Neural progenitor cell (in vitro differentiated cells): ENCODE measurements around the gene PARVG. TPM values are rescaled to one million over a fixed set of nuclear protein-coding genes. Genes with fewer than 3 reads are reported as not detected.

ENCODE experiments used
- DNase-seq: peaks from one replicate; pipeline ENCODE4 v3.0.0-alpha.2; 2016; ENCODE audit warnings: low spot score
- H2AFZ ChIP-seq: fragments of 200-600 bp; sonication (generic); replicated peaks from 2 replicates; pipeline ENCODE4 v1.6.1; 2016; ENCODE audit warnings: antibody characterized with exemption
- H3F3A ChIP-seq: fragments of 200-600 bp; sonication (generic); 2 replicates; pipeline ENCODE4 v1.6.1; 2016; ENCODE audit warnings: antibody characterized with exemption, low read depth
- H3K27ac ChIP-seq: fragments of 200-600 bp; sonication (generic); 2 replicates; pipeline ENCODE4 v1.5.1; 2016; ENCODE audit warnings: mild to moderate bottlenecking
- H3K27me3 ChIP-seq: fragments of 200-600 bp; sonication (generic); 2 replicates; pipeline ENCODE4 v1.6.1; 2016; ENCODE audit warnings: mild to moderate bottlenecking, moderate library complexity
- H3K36me3 ChIP-seq: fragments of 200-600 bp; sonication (generic); 2 replicates; pipeline ENCODE4 v1.5.1; 2016
- H3K4me1 ChIP-seq: fragments of 200-600 bp; sonication (generic); 2 replicates; pipeline ENCODE4 v1.6.1; 2016; ENCODE audit warnings: mixed run types
- H3K4me2 ChIP-seq: fragments of 200-600 bp; sonication (generic); 2 replicates; pipeline ENCODE4 v1.6.1; 2016
- H3K4me3 ChIP-seq: fragments of 200-600 bp; sonication (generic); 2 replicates; pipeline ENCODE4 v1.5.1; 2016
- H3K79me2 ChIP-seq: fragments of 200-600 bp; sonication (generic); 2 replicates; pipeline ENCODE4 v1.6.1; 2016; ENCODE audit warnings: low read depth
- H3K9ac ChIP-seq: fragments of 200-600 bp; sonication (generic); 2 replicates; pipeline ENCODE4 v1.6.1; 2016
- H3K9me3 ChIP-seq: fragments of 200-600 bp; sonication (generic); 2 replicates; pipeline ENCODE4 v1.5.1; 2016; ENCODE audit warnings: low read depth
- H4K20me1 ChIP-seq: fragments of 200-600 bp; sonication (generic); 2 replicates; pipeline ENCODE4 v1.6.1; 2016; ENCODE audit warnings: low read depth
- H3K27ac Mint-ChIP-seq: 3 replicates; pipeline ENCODE4 v1.8.0; 2021; ENCODE audit warnings: mixed read lengths
- H3K27me3 Mint-ChIP-seq: 2 replicates; pipeline ENCODE4 v1.8.0; 2022; ENCODE audit warnings: low read depth, mild to moderate bottlenecking, inconsistent platforms, moderate library complexity, mixed read lengths; ENCODE audit not compliant: insufficient read depth
- H3K36me3 Mint-ChIP-seq: 3 replicates; pipeline ENCODE4 v1.8.0; 2021; ENCODE audit warnings: mixed read lengths
- H3K4me1 Mint-ChIP-seq: 3 replicates; pipeline ENCODE4 v1.8.0; 2021; ENCODE audit warnings: mixed read lengths
- H3K4me3 Mint-ChIP-seq: 3 replicates; pipeline ENCODE4 v1.8.0; 2021; ENCODE audit warnings: mild to moderate bottlenecking, moderate library complexity, mixed read lengths
- H3K9me3 Mint-ChIP-seq: 3 replicates; pipeline ENCODE4 v1.8.0; 2020; ENCODE audit warnings: mixed read lengths
- CTCF ChIP-seq: fragments of 200-600 bp; sonication (generic); IDR thresholded peaks from 2 replicates; pipeline ENCODE4 v1.5.1; 2017; ENCODE audit warnings: antibody characterized with exemption, mild to moderate bottlenecking
- EZH2 ChIP-seq: fragments of 200-600 bp; sonication (generic); IDR thresholded peaks from 2 replicates; pipeline ENCODE4 v1.6.1; 2017; ENCODE audit warnings: antibody characterized with exemption, mild to moderate bottlenecking, moderate library complexity
- EZH2phosphoT487 ChIP-seq: fragments of 200-600 bp; sonication (generic); IDR thresholded peaks from 2 replicates; pipeline ENCODE4 v1.6.1; 2017; ENCODE audit warnings: antibody characterized with exemption
- total RNA-seq: library from RNA; depleted of rRNA; stranded (reverse); fragments of >200 nt; gene quantifications from 2 replicates; pipeline ENCODE4 v1.2.3, GENCODE V29; 2015; ENCODE audit warnings: low replicate concordance

PARVG gene
- total RNA-seq, 1 donor from 2014 or later: not detected

- no peak overlapping the region for H3K4me2 ChIP-seq
- no peaks in the 10 kb centered on the region for H3K27me3 ChIP-seq
- no peaks in the 10 kb centered on the region for H3K9me3 ChIP-seq
- no peaks in the 10 kb centered on the region for H3K79me2 ChIP-seq
- no peaks in the 10 kb centered on the region for H3F3A ChIP-seq
- H4K20me1 ChIP-seq: no peaks in the 10 kb centered on the region
- H3K27ac Mint-ChIP-seq: no peak overlapping the region
- H3K4me3 Mint-ChIP-seq: no peak overlapping the region
- H3K4me1 Mint-ChIP-seq: peaks cover 9% of the 10 kb centered on the region
- peaks cover 19% of the 10 kb centered on the region for H3K4me1 ChIP-seq
- TF ChIP-seq EZH2: no peak
- no peak for TF ChIP-seq CTCF
- TF ChIP-seq EZH2phosphoT487: no peak
- H3K36me3 ChIP-seq: no peaks in the 10 kb centered on the region
- H3K27me3 Mint-ChIP-seq: peaks cover 10% of the 10 kb centered on the region
- H3K27ac ChIP-seq: no peak overlapping the region
- DNase-seq: no peak
- no peak overlapping the region for H3K4me3 ChIP-seq
- H2AFZ ChIP-seq: no peak overlapping the region
- H3K9ac ChIP-seq: no peak overlapping the region
- no peaks in the 10 kb centered on the region for H3K36me3 Mint-ChIP-seq
- H3K9me3 Mint-ChIP-seq: no peaks in the 10 kb centered on the region
Observed at GRCh38 chr22:44192816-44193534, 12.2 kb downstream of the PARVG start.

- no peaks in the 10 kb centered on the region for H3K79me2 ChIP-seq
- H3F3A ChIP-seq: no peaks in the 10 kb centered on the region
- H4K20me1 ChIP-seq: no peaks in the 10 kb centered on the region
- no peak overlapping the region for H3K4me2 ChIP-seq
- Mint-ChIP-seq H3K27me3 (peaks cover 10% of the 10 kb centered on the region), H3K9me3 (no peaks in the 10 kb centered on the region), H3K4me3 (no peak overlapping the region), H3K27ac (no peak overlapping the region), H3K36me3 (no peaks in the 10 kb centered on the region), H3K4me1 (peaks cover 9% of the 10 kb centered on the region)
- H3K36me3 ChIP-seq: no peaks in the 10 kb centered on the region
- TF ChIP-seq CTCF (no peak), EZH2 (no peak), EZH2phosphoT487 (no peak)
- H3K27ac ChIP-seq: no peak overlapping the region
- DNase-seq: no peak
- no peaks in the 10 kb centered on the region for H3K9me3 ChIP-seq
- no peaks in the 10 kb centered on the region for H3K27me3 ChIP-seq
- peaks cover 19% of the 10 kb centered on the region for H3K4me1 ChIP-seq
- no peak overlapping the region for H2AFZ ChIP-seq
- H3K4me3 ChIP-seq: no peak overlapping the region
- no peak overlapping the region for H3K9ac ChIP-seq
Observed at GRCh38 chr22:44193535-44193891, 12.8 kb downstream of the PARVG start.

- no peak overlapping the region for H3K4me3 Mint-ChIP-seq
Observed at GRCh38 chr22:44194569-44194968, 13.8 kb downstream of the PARVG start.

More at GRCh38 chr22:44194569-44194968, 13.8 kb downstream of the PARVG start:
- Histone ChIP-seq H3K9ac (no peak overlapping the region), H3K36me3 (no peaks in the 10 kb centered on the region), H3K27me3 (no peaks in the 10 kb centered on the region), H3F3A (no peaks in the 10 kb centered on the region), H3K4me2 (no peak overlapping the region), H2AFZ (no peak overlapping the region), H3K27ac (no peak overlapping the region), H3K79me2 (no peaks in the 10 kb centered on the region), H3K4me3 (no peak overlapping the region), H3K4me1 (peaks cover 19% of the 10 kb centered on the region), H4K20me1 (no peaks in the 10 kb centered on the region), H3K9me3 (no peaks in the 10 kb centered on the region)
- Mint-ChIP-seq H3K9me3 (no peaks in the 10 kb centered on the region), H3K36me3 (no peaks in the 10 kb centered on the region), H3K4me1 (peaks cover 12% of the 10 kb centered on the region), H3K27me3 (peaks cover 10% of the 10 kb centered on the region), H3K27ac (no peak overlapping the region)
- TF ChIP-seq CTCF (no peak), EZH2phosphoT487 (no peak), EZH2 (no peak)
- no peak for DNase-seq
